NB4 (cell line): ENCODE data around the gene KIF1B.

Experiments used
- POLR2A ChIP-seq: IDR thresholded peaks from 2 replicates; pipeline ENCODE4 v1.6.1; 2011; ENCODE audit warnings: mild to moderate bottlenecking; ENCODE audit not compliant: insufficient read length; ENCODE audit errors: extremely low read depth
- TF ChIP-seq, protein P1 (sequence below): IDR thresholded peaks from one replicate; pipeline ENCODE4 v1.5.1; 2012; ENCODE audit warnings: low read depth, low read length

DNA sequence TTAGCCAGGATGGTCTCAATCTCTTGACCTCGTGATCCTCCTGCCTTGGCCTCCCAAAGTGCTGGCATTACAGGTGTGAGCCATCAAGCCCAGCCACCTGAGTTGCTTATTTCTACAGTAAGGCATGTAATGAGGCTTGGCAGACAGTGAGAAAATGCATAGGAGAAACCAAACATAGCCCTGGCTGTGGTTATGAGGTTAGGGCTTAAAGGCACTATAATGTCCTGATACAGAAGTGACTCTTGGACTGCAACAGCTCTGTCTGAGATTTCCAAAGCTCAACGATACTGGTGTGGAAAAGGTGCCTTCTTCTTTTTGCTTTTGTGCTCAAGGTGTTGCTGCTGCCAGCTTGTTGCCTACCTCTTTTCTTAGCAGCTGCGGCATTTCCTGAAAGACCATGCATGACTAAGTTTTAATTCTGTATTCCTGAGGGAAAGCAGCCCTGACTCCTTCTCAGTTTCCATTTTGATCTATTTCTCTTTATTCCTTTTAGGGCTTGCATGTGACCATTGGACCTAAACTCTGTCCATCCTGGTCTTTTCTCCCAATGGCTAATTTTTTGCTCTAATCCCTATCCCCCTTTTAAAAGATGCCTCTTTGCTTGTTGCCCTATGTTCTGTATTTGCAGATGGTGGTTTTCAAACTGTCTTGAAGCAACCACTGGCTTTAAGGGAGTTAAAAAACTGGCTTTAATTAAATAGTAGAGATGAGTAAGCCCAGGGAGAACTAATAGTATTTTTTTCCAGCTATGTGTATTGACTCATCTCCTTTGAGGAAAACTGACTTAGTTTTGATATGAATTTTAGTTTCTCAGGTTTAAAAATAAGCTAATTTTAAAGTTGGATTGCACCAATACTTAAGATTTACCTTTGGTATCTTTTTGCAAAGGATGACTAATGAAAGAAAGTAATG, 70.3 kb downstream of the KIF1B start:
- TF ChIP-seq, protein P1, sequence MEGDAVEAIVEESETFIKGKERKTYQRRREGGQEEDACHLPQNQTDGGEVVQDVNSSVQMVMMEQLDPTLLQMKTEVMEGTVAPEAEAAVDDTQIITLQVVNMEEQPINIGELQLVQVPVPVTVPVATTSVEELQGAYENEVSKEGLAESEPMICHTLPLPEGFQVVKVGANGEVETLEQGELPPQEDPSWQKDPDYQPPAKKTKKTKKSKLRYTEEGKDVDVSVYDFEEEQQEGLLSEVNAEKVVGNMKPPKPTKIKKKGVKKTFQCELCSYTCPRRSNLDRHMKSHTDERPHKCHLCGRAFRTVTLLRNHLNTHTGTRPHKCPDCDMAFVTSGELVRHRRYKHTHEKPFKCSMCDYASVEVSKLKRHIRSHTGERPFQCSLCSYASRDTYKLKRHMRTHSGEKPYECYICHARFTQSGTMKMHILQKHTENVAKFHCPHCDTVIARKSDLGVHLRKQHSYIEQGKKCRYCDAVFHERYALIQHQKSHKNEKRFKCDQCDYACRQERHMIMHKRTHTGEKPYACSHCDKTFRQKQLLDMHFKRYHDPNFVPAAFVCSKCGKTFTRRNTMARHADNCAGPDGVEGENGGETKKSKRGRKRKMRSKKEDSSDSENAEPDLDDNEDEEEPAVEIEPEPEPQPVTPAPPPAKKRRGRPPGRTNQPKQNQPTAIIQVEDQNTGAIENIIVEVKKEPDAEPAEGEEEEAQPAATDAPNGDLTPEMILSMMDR = no peak
- TF ChIP-seq POLR2A = no peak
